Calu3 (cell line): ENCODE data around the gene ADGRV1. TPM values are rescaled to one million over a fixed set of nuclear protein-coding genes. Genes with fewer than 3 reads are reported as not detected.

Experiments
- BruUV-seq: library from RNA; stranded (reverse); fragments of 400-500 nt; replicated peaks from 2 replicates; lab custom pipeline; 2021; lab: Mats Ljungman, UMichigan
- CTCF ChIA-PET: fragments of 300-600 bp; sonication (Branson Sonifier 250); formaldehyde crosslinking; loops from one replicate; lab custom pipeline; 2022; ENCODE audit warnings: antibody characterized with exemption; lab: Charles Lee
- DNase-seq: peaks from one replicate; pipeline ENCODE4 v3.0.0; 2022
- H3K27ac Mint-ChIP-seq: one replicate; pipeline ENCODE4 v1.8.0; 2022; ENCODE audit warnings: mixed read lengths; ENCODE audit not compliant: unreplicated experiment
- H3K27me3 Mint-ChIP-seq: one replicate; pipeline ENCODE4 v1.8.0; 2022; ENCODE audit warnings: mixed read lengths; ENCODE audit not compliant: unreplicated experiment
- H3K36me3 Mint-ChIP-seq: one replicate; pipeline ENCODE4 v1.8.0; 2022; ENCODE audit warnings: mild to moderate bottlenecking, moderate library complexity, mixed read lengths; ENCODE audit not compliant: insufficient read depth, unreplicated experiment
- H3K4me1 Mint-ChIP-seq: one replicate; pipeline ENCODE4 v1.8.0; 2022; ENCODE audit warnings: mild to moderate bottlenecking, low read depth, mixed read lengths; ENCODE audit not compliant: unreplicated experiment
- H3K4me3 Mint-ChIP-seq: one replicate; pipeline ENCODE4 v1.8.0; 2022; ENCODE audit warnings: mild to moderate bottlenecking, low read depth, moderate library complexity, mixed read lengths; ENCODE audit not compliant: unreplicated experiment
- H3K9me3 Mint-ChIP-seq: one replicate; pipeline ENCODE4 v1.8.0; 2022; ENCODE audit warnings: low read depth, mixed read lengths; ENCODE audit not compliant: unreplicated experiment
- CTCF ChIP-seq: fragments of 200-600 bp; IDR thresholded peaks from one replicate; pipeline ENCODE4 v1.8.0; 2022; ENCODE audit warnings: antibody characterized with exemption; ENCODE audit not compliant: unreplicated experiment
- intact Hi-C: fragments of 100-400 bp; cut with micrococcal nuclease; formaldehyde crosslinking; loops from one replicate; pipeline ENCODE4 v1.10.0; 2022; ENCODE audit not compliant: unreplicated experiment
- total RNA-seq: library from RNA; stranded (reverse); gene quantifications from 2 replicates; pipeline ENCODE4 v1.2.3, GENCODE V29; 2022

ADGRV1 gene
- total RNA-seq, 1 experiment from 2014 or later = 1.8 TPM

GRCh38 chr5:90557391-90557790 is 1.2 kb upstream of the ADGRV1 start:
- H3K4me3 Mint-ChIP-seq = no peak overlapping the region
- BruUV-seq = no TSS peak
- peaks cover 79% of the 10 kb centered on the region for H3K27me3 Mint-ChIP-seq
- peaks cover 13% of the 10 kb centered on the region for H3K36me3 Mint-ChIP-seq
- H3K4me1 Mint-ChIP-seq = peaks cover 19% of the 10 kb centered on the region
- no peak for DNase-seq
- no peak overlapping the region for H3K27ac Mint-ChIP-seq
- TF ChIP-seq CTCF = no peak
- no peaks in the 10 kb centered on the region for H3K9me3 Mint-ChIP-seq
- CTCF ChIA-PET = no interaction called here
- intact Hi-C loops = no loop called here

- no peak overlapping the region for H3K27ac Mint-ChIP-seq
- H3K36me3 Mint-ChIP-seq = peaks cover 13% of the 10 kb centered on the region
- BruUV-seq = no TSS peak
- intact Hi-C loops = no loop called here
- DNase-seq = no peak
- peaks cover 19% of the 10 kb centered on the region for H3K4me1 Mint-ChIP-seq
- TF ChIP-seq CTCF = no peak
- CTCF ChIA-PET = no interaction called here
- H3K9me3 Mint-ChIP-seq = no peaks in the 10 kb centered on the region
- peaks cover 79% of the 10 kb centered on the region for H3K27me3 Mint-ChIP-seq
- peak overlapping the region; percentile 93 for H3K4me3 Mint-ChIP-seq
These were observed 726 bp upstream of the ADGRV1 start for GRCh38 chr5:90557871-90558270.

GRCh38 chr5:90560771-90561170 is 2.2 kb downstream of the ADGRV1 start:
- CTCF ChIA-PET = no interaction called here
- DNase-seq = no peak
- H3K4me1 Mint-ChIP-seq = peaks cover 19% of the 10 kb centered on the region
- TF ChIP-seq CTCF = no peak
- H3K9me3 Mint-ChIP-seq = no peaks in the 10 kb centered on the region
- BruUV-seq = no TSS peak
- H3K4me3 Mint-ChIP-seq = no peak overlapping the region
- H3K27me3 Mint-ChIP-seq = peaks cover 79% of the 10 kb centered on the region
- H3K27ac Mint-ChIP-seq = no peak overlapping the region
- peaks cover 13% of the 10 kb centered on the region for H3K36me3 Mint-ChIP-seq
- intact Hi-C loops = no loop called here

- peaks cover 13% of the 10 kb centered on the region for H3K36me3 Mint-ChIP-seq
- CTCF ChIA-PET = no interaction called here
- H3K27me3 Mint-ChIP-seq = peaks cover 70% of the 10 kb centered on the region
- intact Hi-C loops = no loop called here
- peaks cover 19% of the 10 kb centered on the region for H3K4me1 Mint-ChIP-seq
- no peak overlapping the region for H3K4me3 Mint-ChIP-seq
- TF ChIP-seq CTCF = no peak
- no peaks in the 10 kb centered on the region for H3K9me3 Mint-ChIP-seq
- BruUV-seq = no TSS peak
- no peak for DNase-seq
- no peak overlapping the region for H3K27ac Mint-ChIP-seq
These were observed 3.2 kb downstream of the ADGRV1 start for GRCh38 chr5:90561766-90562165.
